Activated CD8-positive, alpha-beta memory T cell treated with anti-CD3 and anti-CD28 coated beads for 24 hours (primary cell): ENCODE results near the gene LAMA3.
A peak's percentile ranks its signal among the peaks of the same experiment; 100 is the strongest.

Experiments used
- DNase-seq: peaks from one replicate; pipeline ENCODE4 v3.0.0-alpha.2; 2020

Gene LAMA3

DNA sequence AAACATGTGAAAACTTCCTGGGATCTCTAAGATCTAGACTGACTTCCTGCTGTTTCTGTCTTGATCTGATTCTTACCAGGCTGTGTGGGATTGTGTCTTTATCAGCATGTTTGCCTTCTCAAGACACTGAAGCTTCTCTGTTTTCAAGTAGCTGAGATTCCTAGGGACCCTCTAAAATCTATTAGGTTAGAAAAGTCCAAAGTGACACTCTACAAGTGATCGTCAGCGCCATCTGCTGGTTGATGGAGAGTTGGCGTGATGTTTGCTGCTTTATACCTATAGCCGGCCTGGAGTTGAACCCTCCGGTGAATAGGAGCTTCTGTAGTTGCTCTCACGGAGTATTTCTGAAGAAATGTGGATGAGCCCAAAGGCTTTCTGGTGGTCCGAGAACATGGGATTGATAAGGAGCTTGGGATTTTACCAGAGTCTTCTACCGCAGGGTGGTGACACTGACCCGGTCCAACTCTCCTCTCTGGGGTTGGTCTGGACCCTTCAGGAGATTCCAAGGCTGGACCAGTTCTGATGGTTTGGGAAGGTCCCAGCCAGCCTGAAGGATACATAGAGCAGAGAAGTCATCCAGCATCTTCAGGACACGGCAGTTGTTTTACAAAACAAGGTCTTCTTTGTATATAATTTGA, 229.3 kb downstream of the LAMA3 start:
- peak; percentile 91 for DNase-seq

DNA sequence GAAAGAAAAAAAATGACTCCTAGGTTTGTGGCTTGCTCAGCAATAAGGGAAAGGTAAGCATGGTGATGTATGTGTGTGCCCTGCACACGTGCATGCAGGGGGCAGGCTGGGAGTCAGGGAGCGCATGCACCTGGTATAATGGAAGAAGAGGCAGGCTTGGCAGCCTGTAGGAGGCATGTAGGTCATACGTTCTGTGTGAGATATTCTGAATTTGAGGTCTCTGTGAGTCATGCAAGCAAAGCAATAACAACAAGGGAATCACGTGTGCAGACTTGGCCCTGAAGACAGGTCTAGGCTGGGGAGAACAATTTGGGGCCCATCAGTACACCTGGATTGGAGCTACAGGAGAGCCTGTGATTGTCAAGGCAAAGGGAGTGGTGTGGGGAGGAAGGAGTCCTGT, 230.8 kb downstream of the LAMA3 start:
- no peak for DNase-seq

DNA sequence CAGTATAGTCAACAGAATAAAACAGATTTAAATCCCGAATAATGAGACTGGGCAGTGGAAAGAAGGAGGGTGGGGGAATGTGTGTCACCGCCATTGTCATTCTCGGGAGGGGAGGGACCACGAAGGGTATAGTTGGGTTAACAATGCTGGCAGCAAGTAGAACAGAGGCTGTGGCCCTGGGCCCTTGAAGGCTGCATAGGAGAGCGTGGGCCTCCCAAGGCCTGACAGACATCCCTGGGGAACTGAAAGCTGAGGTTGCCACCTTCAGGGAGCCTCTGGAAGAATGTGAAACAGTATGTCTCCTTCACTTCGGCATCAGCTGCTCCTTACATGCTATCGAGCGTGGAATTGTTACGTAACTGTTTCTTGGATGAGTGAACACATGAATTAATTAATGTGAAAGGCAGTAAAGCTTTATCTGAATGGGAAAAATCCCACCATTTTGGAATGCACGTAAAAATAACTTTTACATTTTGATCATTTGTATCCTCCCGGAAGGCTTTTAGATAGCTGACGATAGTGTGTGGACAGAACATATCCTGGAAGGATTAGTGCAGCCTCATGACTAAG, 232.5 kb downstream of the LAMA3 start:
- DNase-seq, result no peak

DNA sequence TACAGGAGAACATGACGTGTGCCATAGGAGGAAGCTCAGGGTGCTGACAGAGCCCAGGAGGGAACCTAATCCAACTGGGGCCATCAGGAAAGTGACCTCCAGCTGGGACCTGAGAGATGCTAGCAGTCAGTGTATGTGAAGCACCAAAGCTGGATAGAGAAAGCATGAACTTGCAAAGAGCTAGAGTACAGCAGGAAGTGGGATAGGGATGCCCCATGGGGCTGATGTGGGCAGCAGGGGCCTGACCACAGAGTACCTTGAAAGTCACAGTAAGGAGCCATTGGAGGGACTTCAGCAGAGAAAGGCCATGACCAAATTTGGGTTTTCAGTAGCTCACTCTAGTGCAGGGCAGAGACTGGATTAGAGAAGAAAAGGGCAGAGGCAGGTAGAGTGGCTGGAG, 233.7 kb downstream of the LAMA3 start:
- DNase-seq, result no peak

DNA sequence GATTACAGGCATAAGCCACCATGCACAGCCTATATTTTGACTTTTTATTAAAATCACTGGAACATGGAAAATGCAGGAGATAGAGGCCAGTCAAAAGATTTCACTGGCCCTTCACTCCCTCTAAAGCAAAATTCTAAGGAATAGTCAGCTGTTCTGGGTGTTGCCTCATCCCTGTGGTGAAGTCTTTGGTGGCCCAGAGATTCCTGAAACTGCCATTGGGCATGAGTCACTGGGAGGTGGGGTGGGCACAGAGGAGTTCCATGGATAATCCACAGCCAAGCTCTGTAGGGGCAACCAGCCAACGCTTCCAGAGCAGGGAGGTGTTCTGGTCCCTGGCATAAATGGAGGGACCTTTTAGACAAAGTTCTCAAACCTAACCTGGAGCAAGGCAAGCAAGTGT, 235.6 kb downstream of the LAMA3 start:
- DNase-seq, result no peak

DNA sequence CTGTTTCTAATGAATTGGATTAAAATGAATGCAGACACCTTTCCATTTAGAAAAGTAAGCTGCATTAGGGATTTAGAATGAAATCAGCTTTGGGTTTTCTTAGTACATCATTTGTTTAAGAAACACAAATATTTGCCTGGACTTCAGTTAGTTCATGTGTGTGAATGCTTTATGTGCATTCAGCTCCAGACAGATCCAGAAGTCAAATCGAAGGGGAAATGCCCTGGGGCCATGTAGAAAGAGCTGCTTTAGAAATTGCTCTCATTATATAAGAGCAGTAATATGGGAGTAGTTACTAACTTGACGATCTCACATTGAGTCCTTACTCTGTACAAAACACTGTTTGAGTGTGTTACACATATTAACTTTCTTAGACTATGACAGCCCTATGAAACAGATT, 237.3 kb downstream of the LAMA3 start:
- no peak for DNase-seq

DNA sequence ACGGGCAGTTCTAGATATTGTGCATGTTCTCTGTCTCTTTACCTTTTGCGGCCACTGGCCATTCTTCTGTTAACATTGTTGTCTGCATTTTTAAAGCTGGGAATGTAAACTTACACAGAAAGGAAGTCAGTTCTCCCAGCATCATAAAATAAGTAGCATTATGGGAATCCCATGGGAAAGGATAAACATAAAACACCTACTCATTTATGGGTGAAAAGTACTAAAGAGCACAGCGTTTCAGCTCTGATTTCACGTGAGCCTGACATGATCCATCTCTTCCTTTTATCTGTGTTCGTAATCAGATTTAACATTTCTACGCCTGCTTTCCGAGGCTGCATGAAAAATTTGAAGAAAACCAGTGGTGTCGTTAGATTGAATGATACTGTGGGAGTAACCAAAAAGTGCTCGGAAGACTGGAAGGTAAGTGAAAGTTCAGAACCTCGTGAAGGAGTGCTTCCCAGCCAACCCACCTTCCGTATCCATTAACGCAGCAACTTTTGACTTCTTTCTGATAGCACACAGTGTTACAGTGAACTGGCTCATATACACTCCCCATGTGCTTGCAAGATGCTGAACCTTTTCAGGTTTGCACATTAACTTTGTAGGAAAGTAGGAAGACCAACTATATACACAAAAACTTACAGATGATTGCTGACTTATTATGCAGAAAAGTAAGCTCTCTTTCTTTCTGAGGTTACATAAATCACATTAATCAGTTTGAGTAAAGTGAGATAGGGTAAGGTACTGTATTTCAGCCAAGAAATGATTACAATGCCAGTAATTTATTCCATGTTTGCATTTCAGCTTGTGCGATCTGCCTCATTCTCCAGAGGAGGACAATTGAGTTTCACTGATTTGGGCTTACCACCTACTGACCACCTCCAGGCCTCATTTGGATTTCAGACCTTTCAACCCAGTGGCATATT, 238.8 kb downstream of the LAMA3 start:
- DNase-seq, result no peak

DNA sequence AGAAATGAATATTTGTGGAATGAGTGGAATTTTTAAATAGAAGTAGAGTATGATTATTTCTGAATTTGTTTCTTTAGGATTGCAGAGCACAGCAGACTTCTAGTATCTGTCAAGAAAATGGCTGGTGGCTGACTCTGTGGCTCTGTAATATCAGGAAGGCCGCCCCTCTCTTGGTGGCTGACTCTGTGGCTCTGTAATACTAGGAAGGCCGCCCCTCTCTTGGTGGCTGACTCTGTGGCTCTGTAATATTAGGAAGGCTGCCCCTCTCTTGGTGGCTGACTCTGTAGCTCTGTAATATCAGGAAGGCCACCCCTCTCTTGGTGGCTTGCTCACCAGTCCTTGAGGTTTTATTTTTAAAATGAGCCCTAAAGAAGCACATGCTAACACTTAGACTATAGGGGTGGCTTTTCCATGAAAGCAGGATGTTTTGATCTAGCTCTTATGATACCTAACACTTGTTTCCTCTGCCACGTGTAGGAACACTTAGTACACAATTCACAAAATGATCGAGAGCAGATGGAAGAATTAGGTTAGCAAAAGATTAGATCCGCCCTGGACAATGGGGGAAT, 240.2 kb downstream of the LAMA3 start:
- no peak for DNase-seq

DNA sequence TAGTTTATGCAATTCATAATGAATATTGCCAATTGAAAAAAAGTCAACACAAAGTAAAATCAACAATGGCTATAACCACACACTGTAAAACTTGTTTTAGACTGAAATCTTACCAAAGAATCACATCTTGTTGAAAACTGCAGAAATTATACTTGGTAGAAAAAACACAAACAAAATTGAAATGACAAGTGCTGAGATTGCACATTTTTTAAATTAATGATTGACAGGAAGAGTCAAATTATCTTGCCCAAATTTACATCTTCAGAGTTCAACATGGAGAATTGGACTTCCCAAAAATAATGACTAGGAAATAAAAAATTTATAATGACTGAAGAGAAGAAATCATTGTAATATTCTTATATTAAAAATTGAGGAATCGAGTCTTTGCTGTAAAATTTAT, 240.7 kb downstream of the LAMA3 start:
- DNase-seq, result no peak

DNA sequence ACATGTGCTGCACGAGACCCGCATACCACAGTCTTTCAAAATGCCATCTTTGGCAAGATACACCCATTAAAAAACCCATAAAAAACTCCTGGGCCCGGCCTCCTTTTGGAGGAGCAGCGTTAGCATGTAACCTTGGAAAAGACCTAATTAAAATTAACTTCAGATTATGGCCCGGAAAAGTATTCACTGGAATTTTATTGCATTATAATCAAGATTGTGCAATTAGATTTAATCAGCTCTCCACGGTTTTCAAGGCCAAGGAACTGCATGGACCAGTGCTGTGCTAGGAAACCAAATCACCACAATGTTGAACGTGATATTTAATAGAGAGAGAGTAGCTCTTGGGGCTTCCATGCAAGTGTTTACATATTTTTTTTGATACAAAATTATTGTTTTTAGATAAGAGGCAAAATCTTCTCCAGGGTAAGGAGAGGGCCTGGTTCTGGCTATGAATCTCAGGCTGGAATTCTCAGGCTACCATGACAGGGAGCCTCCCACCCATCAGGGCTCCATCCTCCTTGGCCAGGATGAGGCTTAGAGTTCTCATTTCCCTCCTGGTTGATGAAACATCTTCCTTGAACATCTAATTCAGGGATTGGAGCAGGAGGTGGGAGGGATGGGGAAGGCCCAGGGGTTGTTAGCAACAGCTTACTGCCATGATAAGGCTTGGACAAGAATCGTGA, 243.3 kb downstream of the LAMA3 start:
- DNase-seq, result no peak

DNA sequence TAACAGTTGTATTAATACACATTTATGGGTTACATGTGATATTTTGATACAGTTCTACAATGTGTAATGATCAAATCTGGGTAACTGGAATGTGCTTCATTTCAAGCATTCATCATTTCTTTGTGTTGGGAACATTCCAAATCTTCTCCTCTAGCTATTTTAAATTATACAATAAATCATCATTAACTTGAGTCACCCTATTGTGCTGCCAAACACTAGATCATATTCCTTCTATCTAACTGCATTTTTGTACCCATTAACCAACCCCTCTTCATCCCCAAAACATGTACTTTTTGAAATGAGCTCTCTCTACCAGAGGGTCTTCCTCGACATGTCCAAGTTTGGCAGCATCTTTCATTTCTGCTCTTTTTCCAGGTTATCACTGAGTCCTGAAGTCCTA, 244.2 kb downstream of the LAMA3 start:
- DNase-seq, result no peak

DNA sequence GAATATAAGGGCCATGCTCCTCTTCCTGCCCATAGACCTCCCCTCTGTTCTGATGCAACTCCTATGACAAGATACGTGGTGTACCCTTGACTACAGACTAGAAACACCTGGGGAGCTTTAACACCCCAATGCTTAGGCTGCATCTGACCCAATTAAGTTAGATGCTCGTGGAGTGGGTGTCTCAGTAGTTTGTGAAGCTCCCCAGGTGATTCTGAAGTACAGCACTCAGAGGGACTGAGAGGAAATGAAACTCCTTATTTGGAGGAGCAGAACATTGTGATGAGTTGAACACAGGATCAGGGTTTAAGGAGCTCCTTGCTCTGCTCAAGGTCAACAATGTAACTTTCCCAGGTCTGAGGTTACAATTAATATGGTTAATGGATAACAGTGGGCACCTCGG, 245.0 kb downstream of the LAMA3 start:
- DNase-seq, result no peak

DNA sequence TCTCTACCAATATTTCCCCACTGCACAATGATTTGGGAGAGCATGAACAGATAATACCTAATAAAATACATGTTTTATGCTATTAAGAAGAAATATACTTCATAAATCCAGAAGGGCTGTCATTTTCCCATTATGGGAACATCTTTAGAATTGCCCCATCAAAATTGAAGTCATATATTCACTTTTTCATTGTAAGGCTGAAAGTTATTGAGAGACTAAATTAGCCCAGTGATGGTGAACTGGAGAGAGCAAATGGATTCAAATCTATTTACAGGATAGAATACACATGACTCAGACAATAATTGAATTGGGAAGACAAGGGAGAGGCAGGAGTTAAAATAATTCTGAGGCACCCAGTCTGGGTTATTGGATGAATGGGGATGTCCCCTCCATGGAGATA, 245.6 kb downstream of the LAMA3 start:
- no peak for DNase-seq

DNA sequence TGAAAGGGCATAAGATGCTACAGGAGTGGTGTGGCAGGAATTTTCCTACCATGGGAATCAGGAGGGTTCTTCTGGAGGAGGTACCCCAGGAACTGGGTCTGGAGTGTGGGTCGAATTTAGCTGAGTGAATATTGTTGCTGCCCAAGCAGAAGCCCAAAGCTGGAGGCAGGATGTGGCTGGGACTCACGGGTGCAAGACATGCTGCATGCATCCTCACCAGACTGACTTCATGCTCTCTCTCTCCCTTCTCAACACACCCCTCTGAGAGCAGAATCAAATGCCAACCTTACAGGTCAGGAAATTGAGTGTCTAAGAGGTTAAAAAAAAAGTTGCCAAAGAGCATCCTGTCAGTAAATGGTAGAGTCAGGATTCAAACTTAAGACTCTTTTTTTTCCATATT, 246.6 kb downstream of the LAMA3 start:
- no peak for DNase-seq

DNA sequence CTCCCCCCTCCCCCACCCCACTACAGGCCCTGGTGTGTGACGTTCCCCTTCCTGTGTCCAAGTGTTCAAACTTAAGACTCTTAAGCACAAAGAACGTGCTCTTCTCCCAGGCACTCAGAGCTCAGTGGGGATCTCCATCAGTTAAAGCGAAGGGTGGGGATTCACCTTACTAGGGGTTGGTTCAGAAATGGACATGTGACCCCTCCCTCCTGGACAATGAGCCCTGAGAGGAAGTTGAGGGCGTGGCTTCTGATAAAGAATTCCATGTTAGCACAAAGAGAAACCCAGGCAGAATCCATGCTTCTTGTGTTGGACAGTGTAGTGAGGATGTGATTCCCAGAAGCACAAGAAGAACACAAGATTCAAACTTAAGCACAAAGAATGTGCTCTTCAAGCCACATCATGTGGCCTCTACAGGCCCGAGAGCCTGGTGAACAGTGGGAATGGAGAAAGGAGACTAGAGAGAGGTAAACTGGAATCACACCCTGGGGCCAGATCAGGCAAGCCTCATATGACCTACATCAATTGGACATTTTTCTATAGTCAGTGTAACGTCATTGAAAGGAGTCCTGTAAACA, 247.2 kb downstream of the LAMA3 start:
- DNase-seq, result no peak

DNA sequence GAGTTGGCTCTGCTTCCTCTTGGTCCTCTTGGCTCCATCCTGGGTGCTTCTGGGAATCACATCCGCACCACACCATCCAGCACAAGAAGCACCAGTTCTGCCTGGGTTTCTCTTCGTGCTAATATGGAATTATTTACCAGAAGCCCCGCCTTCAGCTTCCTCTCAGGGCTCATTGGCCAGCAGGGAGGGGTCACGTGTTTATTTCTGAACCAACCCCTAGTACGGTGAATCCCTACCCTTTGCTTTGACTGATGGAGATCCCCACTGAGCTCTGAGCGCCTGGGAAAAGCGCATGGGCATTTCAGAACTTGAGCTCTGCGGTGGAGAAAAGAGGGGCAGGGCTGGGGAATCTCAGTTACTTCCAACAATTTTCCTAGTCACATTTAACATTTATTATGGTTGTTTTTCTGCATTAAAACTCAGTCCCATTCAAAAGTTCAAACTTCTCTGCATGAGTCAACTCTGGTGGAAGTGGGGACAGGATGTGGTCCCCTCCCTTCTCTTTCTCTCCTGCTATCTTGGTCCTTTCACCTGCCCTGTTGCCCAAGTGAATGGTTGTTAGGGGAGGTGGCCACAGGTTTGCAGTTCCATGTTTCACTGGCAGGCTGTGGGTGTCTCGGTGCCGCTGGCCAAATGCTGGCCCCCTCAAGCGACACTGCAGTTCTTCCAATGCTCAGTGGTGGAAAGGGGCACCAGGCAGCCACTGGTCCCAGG, 248.9 kb downstream of the LAMA3 start:
- no peak for DNase-seq

DNA sequence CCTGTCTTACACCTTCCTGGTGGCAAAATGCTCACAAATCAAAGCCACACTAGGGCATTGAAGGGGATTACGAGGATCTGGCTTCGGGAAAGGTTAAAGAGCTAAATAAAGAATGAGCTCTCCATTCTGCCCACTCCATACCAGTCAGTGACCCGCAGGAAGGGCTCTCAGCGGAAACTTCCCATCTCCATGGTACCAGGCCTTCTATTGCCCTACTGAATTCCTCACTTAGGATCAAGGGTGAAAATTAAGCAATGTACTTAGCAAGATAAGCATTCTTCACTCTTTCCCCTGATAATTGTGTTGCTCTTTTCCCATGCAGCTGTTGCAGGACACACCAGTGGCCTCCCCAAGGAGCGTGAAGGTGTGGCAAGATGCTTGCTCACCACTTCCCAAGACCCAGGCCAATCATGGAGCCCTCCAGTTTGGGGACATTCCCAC, 249.7 kb downstream of the LAMA3 start:
- no peak for DNase-seq

DNA sequence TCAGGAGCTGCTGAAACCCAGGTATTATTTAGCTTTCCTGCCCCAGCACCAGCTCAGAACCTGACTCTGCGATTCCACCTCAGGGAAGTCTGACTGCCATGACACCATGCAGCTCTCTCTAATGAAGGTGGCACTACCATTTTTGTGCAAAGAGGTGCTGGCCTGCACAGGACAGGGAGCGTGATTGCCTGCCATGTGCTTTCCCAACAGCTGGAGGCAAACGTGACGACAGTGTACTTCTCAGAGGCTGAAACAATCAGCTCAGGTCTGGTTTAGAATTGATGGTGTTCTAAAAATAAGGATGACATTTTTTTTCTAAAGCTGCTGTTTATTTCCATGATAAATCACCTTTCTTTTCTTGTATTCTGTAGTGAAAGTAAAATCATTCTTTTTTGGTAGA, 250.1 kb downstream of the LAMA3 start:
- no peak for DNase-seq

DNA sequence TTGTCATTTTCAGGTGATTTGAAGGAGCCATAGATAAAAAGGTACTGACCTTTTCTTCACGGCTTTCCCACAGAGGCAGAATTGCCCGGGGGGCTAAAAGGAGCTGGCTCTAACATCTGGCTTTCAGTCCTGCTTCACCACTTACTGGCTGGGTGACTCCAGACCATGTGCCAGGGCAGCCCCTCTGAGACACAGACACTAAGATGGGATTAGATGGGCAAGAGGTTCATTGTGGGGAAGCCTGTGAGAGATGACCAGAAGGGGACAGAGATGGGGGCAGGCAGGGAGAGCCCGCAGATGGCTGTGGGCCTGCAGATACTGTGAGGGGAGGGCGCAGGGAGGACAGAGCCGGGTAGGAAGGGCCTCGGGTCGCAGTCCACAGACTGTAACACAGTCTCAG, 250.6 kb downstream of the LAMA3 start:
- no peak for DNase-seq

DNA sequence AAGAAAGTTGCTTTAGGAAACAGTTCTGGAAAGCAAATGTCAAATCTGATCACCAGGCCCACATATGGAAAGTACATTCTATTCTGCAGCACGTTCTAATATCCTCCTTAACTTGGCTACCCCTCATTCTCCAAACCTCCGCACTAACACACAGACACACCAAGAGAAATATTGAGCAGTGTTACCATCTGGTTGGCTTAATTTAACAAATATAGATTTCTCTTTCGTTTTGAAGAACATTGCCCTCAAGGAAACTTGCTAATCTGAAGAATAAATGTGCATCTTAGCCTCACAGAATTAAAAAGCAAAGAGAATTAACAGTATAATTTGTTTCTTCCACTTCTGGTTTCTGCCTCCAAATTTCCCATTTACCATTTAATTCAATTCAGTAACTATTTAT, 252.5 kb downstream of the LAMA3 start:
- peak; percentile 4 for DNase-seq

DNA sequence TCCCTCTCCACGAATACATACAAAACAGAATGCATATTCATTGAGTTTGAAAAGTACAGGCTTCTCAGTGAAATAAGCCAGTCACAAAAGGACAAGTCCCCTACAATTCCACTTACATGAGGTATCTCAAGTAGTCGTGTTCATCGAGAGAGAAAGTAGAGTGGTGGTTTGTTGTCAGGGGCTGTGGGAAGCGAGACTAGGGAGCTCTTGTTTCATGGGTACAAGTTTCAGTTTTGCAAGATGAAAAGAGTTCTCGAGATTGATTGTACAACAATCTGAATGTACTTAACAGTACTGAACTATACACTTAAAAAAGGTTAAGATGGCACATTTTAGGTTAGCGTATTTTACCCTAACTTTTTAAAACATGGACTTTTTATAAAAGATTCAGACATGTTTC, 253.9 kb downstream of the LAMA3 start:
- no peak for DNase-seq
